NCI-H146 (cell line): Measurements from ENCODE around the gene GRID2.

Experiments used
- DNase-seq: peaks from one replicate; lab custom pipeline; 2025; lab: John Stamatoyannopoulos, UW

Gene GRID2

DNA sequence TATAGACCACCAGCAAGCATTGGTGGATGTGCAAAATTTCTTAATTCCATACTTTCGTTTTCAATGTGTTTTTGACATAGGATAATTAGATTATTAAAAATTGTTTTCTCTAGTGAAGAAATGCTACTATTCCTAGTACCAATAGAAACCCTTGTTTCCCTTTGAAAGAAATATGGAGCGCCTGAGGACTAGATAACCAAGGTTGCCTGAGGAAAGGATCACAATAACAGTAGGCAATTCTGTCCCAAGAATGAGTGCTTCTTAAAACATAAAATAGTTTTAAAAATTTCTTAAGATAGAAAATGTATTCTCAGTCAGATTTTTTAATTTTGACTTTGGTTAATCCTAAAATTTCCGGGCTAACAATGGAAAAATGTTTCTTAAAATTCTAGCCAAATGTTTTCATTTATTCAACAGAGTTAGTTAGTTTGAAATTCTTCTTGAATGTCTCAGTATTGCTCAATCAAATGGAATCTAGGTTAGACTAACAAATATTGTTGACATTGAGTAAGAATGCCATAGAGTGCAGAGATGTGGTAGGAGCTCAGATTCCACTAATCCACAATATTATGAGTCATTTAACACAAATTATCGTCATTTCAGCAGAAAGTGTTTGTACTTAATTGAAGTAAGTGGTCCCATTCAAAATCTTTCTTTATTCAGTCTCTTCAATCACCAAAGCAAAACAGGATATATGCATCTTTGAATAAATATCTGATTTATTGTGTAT, 666.0 kb downstream of the GRID2 start:
- DNase-seq: peak; percentile 1

DNA sequence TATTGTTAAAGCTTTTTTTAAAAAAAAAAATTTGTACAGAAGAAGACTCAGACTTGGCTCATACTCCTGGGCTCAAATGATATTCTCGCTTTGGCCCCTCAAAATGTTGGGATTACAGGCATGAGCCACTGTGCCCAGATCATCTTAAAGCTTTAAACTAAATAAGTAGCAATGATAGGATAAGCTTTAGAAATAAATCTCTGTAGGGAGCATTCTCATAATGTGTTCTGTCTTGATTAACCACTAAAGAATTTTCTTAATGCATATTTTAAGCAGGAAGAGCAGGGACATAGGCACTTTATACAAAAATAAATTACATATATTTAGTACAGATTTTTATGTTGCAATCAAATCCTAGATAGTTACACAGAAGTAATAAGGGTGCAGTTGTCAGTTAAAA, 667.2 kb downstream of the GRID2 start:
- DNase-seq: no peak

DNA sequence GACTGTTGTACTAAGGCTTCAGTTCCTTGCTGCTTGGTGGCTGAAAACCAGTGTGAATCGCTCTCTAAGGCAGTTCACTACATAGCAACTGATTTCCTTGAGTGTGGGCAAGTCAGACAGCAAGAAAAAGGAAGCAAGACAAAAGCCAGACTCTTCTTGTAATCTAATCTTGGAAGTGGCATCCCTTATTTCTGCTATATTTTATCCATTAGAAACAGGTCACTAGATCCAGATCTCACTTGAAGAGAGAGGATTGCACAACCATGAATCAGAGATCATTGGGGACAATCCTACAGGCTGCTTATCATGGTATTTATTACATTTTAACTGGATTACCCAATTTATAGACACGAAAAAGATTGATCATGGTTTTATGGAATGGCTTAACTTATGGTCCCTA, 684.5 kb downstream of the GRID2 start:
- DNase-seq: no peak

DNA sequence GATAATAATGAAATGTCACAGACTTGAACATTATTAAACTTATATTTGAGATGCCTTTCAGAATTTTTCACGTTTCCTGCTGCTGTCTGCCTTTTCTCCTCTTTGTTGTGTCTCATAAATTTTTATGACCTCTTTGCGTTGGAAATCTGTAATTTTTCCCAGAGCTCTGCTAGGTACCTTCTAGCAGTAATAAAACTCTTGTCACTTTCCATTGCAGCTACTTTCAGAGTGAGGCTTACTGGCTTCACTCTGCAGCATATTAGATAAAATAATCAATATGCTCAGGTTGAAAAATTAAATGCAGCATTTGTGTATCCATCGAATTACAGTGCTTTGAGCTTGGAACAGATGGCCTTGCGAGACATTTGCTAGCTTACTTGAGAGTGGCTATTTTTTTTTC, 689.0 kb downstream of the GRID2 start:
- DNase-seq: no peak

DNA sequence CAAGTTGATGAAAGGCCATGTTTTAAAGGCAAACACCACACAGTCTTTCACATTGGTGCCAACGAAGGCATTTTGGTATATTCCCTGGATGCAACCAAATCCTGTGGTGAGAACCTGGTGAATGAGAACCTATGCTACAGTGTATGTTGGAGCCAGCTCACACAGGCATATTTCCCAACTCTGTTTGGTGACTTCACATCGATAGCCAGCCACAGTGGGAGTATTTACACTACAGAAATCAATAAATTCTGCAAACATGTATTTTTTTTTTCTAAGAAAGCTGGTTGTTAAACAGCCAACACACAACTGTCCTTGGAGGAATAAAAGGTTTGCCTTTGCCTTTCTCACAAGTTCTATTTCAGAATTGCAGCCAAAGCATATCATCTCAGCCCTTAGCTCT, 691.0 kb downstream of the GRID2 start:
- DNase-seq: peak; percentile 50

DNA sequence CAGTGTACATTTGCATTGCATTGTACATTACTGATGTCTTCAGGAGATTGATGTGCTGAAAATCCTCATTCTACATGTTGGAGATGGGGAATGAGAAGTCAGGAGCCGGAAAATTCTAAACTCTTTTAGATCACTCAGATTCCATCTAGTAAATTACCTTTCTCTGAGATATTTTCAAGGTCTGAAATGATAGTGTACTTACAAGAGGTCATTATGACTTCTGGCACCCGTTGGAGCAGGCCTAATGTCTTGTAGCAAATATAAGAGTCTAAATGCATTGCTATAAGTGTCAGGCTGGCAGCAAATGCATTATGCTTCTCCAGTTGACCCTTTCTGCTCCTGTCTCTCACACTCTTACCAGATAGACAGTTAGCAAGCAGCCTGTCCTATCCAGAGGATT, 692.8 kb downstream of the GRID2 start:
- no peak for DNase-seq

DNA sequence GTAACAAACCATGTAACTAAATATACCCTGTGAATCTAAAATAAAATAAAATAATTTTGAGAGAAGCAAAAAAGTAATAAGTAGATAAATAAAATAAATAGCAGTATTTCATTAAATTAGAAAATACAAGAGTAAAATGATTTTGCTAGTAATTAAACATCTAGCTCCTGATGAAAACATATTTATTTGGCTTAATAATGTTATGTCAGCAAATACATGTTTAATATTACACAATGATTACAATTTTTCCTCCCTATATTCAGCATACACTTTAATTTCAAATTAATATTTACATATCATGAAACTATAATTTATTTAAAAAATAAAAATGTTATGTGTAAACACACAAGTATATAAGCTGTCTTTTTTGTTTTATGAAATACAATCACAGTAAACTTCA, 697.1 kb downstream of the GRID2 start:
- no peak for DNase-seq

DNA sequence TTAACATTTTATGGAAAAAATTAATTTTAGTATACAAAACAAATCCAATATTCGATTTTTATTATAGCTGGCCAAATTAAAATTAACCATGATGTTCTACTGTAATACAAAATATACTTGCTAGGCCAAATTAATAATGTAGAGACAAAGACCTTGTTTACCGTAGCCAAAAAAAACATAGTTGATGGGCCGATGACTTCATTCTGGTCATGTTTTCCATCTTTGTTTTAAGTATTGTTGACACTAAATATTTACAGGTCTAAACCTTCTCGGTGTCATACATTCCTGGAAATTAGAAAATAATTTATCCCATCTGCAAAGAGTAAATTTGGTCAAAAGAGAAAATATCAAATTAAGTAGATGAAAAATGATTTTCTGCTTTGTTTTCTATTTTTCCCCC, 698.5 kb downstream of the GRID2 start:
- DNase-seq: no peak

DNA sequence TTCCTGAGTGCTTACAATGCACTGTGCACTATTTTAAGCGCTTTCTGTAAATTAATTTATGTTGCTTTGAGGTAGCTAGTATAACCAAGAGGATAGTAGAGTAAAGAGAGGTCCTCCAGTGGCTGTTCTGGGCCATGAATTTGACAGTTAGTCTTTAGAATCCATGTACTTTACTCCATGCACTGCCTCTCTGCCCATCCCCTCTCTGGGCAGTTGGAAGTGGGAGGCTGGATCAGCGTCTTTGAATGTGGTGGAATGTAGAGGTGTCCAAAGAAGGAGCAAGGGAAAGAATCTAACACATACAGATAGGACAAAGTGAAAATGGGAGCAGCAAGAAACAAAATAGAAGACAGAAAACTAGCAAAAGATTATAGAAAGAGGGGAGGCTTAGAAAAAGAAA, 712.6 kb downstream of the GRID2 start:
- DNase-seq: no peak

DNA sequence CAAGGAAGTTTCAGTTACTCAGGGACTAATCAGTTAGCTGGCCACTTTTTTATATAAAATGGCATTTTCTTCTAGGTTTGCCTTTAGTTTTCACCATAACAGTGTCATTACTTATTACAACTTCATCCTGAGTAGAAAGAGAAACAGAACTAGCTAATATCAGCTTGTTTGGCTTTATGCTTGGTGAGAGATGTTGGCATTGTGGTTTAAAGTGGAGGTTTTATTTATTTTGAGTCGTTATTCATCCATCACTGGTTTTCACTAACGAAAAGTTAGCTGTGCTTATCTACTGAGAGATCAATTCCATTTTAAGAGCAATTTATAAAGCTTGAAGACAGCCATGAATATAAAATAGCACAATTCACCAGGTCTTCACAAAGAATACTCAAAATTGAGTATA, 714.5 kb downstream of the GRID2 start:
- no peak for DNase-seq

DNA sequence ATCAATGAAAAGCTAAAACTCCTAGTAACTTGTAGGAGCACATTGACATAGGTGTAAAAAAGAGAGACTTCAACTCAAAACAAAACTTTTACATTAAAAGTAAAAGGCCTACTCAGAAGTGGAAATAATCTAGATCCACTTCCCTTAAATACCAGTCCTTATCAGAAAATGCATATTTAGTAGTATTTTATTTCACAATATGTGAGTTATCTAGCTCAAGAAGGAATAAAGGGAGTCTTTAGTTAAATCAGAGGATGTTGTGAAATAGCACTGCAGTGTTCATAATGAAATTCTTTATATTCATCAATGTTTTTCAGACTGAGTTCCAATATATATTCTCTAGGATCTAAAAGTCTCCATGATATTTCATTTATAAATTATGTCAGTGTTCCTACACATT, 715.0 kb downstream of the GRID2 start:
- no peak for DNase-seq

DNA sequence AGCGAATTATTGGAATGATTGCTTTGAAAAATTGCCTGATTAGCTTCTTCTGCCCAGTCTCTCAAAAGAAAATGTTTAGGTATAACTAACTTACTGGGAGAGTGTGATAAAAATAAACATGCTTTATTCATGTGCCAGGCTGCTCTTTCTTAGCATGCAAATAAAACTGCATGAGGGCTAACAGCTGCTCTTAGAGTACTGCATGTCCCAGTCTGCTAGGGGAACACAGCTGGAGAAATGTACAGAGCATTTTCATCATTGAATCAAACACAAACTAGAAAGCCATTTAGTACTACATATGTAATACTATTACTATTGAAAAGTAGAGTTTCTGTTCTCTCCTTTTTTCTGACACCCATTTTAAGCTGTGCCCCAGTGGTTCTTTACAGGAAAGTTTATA, 726.0 kb downstream of the GRID2 start:
- DNase-seq: no peak

DNA sequence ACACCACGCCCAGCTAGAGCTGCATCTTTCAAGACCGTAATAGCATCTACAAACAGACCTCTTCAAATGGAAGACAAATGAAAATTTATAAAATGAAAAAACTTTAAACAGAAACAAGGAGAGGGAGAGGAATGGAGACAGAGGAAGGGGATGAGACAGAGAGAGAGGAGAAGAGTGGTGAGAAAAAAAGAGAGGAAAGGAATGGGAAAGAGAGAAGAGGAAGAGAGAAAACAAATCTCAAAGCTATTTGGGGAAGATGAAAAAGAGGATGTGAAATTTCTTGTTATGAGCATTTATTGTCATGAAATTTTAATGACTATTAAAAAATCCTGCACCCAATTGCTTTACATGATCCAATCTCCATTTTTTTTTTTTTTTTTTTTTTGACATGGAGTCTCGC, 726.9 kb downstream of the GRID2 start:
- no peak for DNase-seq

DNA sequence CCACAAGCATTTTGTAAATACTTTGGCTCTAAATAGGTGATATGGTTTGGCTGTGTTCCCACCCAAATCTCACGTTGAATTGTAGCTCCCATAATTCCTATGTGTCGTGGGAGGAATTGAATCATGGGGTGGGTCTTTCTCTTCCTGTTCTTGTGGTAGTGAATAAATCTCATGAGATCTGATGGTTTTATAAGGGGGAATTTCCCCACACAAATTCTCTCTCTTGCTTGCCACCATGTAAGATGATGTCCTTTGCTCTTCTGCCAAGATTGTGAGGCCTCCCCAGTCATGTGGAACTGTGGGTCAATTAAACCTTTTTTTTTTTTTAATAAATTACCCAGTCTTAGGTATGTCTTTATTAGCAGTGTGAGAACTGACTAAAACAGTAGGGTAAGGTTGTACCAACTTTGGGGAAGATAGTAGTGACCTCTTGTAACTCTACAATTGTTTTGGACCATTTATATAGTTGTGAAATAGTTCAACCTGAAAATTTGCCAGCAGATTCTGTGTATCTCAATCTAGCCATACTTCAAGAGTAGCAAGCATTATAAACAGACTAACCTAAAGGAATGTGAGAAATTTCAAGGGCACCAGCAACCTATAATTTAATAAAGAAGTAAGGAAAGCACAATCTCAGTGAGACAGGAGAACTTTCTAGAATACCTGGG, 727.8 kb downstream of the GRID2 start:
- DNase-seq: no peak

DNA sequence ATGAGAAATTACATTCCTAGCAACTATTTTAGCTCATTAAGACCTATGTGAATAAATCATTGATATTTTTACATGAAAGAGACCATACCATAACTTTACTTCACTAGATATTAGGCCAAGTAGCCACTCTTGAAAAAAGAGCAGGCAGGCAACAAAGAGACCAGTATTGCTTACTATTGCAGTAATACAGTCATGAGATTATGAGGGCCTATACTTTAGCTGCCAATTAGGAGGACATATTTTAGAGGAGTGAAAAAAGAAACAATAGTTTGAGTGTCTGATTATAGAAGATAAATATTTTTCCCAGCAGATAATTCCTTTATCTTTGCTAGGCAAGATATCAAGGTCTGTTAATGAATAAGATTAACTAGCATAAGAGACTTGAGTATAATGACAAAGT, 739.0 kb downstream of the GRID2 start:
- no peak for DNase-seq

DNA sequence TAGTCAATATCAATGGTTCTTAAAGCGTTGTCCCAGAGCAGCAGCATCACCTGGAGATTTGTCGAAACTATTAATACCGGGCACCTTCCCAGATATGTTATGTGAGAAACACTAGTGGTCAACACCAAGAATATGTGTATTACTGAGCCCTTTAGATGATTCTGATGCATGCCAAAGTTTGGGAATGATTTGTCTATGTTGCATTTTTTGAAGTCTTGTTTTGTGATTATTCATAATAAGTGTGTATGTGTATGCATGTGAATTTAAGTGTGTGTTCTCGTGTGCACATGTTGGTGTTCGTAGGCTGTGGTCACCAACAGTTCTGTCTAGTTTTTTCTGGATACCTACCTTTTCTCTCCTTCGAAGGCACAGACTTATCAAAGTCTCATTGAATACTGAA, 749.4 kb downstream of the GRID2 start:
- DNase-seq: no peak

DNA sequence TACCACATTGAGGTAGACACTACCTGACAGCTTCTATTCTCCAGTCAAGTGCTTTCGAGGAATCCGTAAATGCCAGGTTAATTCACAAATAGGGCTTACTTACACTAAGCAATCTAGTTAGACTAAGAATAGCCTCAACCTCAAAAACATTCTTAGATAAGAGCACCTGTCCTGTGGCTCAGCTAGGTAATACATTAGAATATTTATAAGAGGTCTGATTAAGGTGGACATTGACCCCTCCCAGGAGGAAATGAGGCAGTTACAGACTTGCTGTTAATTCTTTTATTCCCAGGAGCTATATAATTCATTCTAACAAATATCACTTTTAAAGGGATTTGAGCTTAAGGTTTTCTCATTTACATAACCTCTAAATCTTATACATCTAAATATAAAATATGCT, 758.1 kb downstream of the GRID2 start:
- no peak for DNase-seq

DNA sequence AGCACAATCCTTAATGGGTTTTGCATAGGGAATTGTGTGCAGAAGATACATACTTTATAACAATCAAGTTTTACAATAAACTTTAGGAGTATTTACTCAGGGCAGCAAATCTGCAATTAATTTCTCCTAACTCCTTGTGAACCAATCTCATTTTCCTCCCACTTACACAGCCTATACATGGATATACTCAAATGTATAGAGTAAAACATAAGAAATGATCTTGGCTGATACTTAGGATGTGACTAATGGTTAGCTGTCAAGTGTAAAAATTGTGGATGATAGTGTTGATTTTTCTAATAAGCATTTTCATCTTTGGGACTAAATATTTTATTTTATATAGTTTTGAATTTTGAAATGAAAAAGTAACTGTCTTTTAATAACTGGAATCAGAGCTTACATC, 759.6 kb downstream of the GRID2 start:
- no peak for DNase-seq

DNA sequence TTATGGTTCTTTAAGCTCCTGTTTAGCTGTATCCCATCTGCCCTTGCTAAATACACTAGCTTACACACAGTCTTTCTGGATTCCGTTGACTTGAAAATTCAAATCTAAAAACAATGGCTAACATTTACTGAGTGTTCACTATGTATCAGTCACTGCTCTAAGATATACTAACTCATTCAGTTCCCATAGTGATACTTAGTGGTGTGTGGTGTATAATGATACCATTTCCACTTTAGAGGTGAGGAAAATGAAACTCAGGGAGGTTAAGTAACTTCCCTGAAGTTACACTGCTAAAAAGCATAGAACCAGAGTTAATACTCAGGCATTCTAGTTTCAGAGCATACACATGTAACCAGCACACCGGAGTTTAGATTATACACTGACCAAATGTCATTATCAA, 762.0 kb downstream of the GRID2 start:
- no peak for DNase-seq

DNA sequence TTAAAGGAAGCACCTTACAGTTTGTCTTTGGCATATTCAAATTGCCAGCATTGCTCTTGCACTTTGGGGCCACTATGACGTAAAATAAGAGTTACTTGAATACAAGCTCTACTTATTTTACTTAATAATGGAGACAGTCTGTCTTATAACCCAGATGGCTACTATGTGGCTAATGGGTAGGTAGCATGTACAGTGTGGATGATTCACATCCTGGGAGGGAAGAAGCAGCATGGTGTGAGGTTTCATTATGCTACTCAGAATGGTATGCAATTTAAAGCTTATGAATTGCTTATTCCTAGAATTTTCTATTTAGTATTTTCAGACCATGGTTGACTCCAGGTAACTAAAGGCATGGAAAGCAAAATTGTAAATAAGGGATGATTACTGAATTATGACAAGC, 763.0 kb downstream of the GRID2 start:
- DNase-seq: no peak

DNA sequence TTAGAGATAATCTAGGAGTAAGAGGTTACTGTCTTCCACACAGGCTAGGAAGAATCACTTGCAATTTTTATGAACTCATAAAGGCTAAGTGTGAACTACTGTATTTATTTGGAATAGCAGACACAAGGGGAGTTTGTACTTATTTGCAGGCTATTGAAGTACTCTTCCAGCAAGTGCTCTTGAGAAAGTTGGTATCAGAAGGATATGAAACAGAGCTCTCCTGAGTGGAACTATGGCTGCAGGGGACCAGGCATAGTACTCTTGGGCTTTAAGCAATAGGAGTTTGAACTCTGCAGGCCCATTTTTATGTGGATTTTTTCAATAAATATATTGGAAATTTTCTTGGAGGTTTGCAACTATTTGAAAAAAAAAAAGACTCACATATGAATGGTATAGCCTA, 768.5 kb downstream of the GRID2 start:
- DNase-seq: no peak

DNA sequence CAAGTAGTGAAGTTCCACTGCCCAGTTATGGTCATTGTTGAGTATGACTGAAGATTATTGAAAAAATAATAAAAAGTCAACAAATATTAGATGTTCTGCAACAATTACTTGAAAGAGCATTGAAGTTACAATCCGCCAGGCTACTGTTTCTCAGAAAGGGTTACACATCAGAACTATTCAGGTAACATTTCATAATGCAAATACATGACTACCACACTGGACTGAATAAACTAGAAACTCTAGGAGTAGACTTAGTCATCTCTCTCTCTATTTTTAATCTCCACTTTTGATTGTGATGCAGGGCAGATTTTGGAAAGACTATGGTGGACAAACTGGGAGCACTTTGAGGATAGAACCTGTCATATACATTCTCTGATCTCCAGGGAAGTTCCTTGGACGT, 776.5 kb downstream of the GRID2 start:
- DNase-seq: no peak

DNA sequence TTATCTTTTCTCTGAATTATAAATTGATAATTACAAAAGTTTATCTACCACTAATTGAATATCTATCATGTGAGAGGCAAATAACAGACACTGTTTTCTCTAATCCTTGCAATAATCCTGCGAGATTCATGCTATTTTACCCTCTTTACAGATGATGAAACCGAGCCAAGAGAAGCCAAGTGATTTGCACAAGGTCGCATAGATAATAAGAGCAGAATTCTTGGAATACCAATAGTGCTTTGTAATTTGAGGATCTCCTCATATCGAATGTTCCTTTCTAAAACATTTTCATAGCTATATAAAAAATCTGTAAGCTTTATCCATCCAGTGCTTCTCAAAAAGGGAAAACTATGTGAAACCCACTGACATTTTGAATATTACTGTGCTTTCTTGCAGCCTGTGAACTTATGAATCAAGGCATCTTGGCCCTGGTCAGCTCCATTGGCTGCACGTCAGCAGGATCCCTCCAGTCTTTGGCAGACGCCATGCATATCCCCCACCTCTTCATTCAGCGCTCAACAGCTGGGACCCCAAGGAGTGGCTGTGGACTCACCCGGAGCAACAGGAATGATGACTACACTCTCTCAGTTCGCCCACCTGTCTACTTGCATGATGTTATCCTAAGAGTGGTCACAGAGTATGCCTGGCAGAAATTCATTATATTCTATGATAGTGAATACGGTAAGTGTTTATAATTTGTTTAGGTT, 781.0 kb downstream of the GRID2 start:
- no peak for DNase-seq

DNA sequence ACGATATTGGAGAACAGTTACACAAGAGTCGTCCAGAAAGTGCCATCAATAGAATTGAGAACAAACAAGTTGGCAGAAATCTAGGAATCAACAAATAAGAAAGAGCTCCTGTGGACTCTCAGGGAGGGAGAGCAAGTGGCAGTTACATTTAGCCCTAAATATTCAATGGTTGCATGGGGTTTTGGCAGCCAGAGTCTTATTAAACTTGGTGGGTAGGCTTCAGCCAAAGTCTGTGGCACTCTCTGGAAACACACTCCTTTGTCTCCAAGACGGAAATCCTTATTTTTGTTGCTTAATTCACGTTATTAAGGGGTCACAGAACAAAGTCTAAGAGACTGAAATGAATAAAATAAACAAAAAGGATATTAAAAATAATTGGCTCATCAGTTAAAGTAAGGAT, 782.6 kb downstream of the GRID2 start:
- no peak for DNase-seq
